HepG2 (cell line): ENCODE data around the gene VIM. TPM values are rescaled to one million over a fixed set of nuclear protein-coding genes. Genes with fewer than 3 reads are reported as not detected.

Source experiments
- ATAC-seq: fragments of 200-7000 bp; cut with Tn5 transposase; 3 replicates; pipeline ENCODE4 v1.9.1; 2020; ENCODE audit warnings: mild to moderate bottlenecking, moderate library complexity
- BruUV-seq: library from RNA; stranded (reverse); fragments of 400-500 nt; replicated peaks from 2 replicates; lab custom pipeline; 2021; lab: Mats Ljungman, UMichigan
- CTCF ChIA-PET: fragments of 300-600 bp; formaldehyde crosslinking; extraction: SDS; loops from one replicate; lab custom pipeline; 2021; ENCODE audit warnings: low total read pairs, inconsistent platforms, low intra/inter-chr PET ratio; lab: Yijun Ruan, JAX
- POLR2A ChIA-PET: fragments of 350-600 bp; sonication (Branson Sonifier 250); formaldehyde crosslinking; loops from one replicate; lab custom pipeline; 2020; ENCODE audit warnings: antibody characterized with exemption, inconsistent platforms; lab: Yijun Ruan, JAX
- DNase-seq: peaks from one replicate; pipeline ENCODE4 v3.0.0-alpha.2; 2015; ENCODE audit warnings: low spot score
- FAIRE-seq: peaks from 3 replicates; lab custom pipeline; 2011; peaks lifted over from hg19 to GRCh38; lab: Jason Lieb, UNC
- H2AFZ ChIP-seq: one replicate; pipeline ENCODE4 v1.6.1; 2011; ENCODE audit warnings: low read length, inconsistent platforms
- H3K27ac ChIP-seq: fragments of 300-600 bp; 3 replicates; pipeline ENCODE4 v1.8.0; 2011; ENCODE audit warnings: mixed run types, mild to moderate bottlenecking, mixed read lengths, low read length, inconsistent platforms; ENCODE audit not compliant: insufficient read depth; ENCODE audit errors: extremely low read length
- H3K27me3 ChIP-seq, 2 experiments: fragments of 200-600 bp in 1 of 2; 2 replicates in 1 of 2; 3 replicates in 1 of 2; pipeline versions ENCODE4 v1.6.0 to v1.8.0; 2011; ENCODE audit warnings: low read length in 2 of 2, mild to moderate bottlenecking in 2 of 2, moderate library complexity in 2 of 2, inconsistent platforms in 1 of 2; ENCODE audit not compliant: insufficient read depth in 2 of 2, control insufficient read depth in 1 of 2
- H3K36me3 ChIP-seq, 2 experiments: fragments of 200-600 bp in 1 of 2; replicated peaks in 1 of 2; 2 replicates in 1 of 2; 3 replicates in 1 of 2; pipeline versions ENCODE4 v1.5.1 to v1.8.0; 2011; ENCODE audit warnings: low read length in 2 of 2, inconsistent platforms in 1 of 2; ENCODE audit not compliant: insufficient read depth in 2 of 2, control insufficient read depth in 1 of 2
- H3K4me1 ChIP-seq: 2 replicates; pipeline ENCODE4 v1.5.1; 2012; ENCODE audit warnings: low read length, inconsistent platforms; ENCODE audit not compliant: insufficient read depth
- H3K4me2 ChIP-seq: 2 replicates; pipeline ENCODE4 v1.6.0; 2011; ENCODE audit warnings: low read depth, low read length, inconsistent platforms
- H3K4me3 ChIP-seq, 3 experiments: fragments of 200-600 bp in 1 of 3; sonication (generic), shearing (Covaris generic) in 1 of 3; replicated peaks in 1 of 3; 2 replicates each; pipeline ENCODE4 v1.5.1; 2011 to 2016; ENCODE audit warnings: low read length in 3 of 3, inconsistent platforms in 2 of 3, low read depth in 2 of 3, mild to moderate bottlenecking in 2 of 3, control low read depth in 1 of 3, mixed read lengths in 1 of 3; ENCODE audit not compliant: insufficient read depth in 1 of 3
- H3K79me2 ChIP-seq: one replicate; pipeline ENCODE4 v1.6.1; 2011; ENCODE audit warnings: low read length, inconsistent platforms; ENCODE audit not compliant: insufficient read depth
- H3K9ac ChIP-seq: 2 replicates; pipeline ENCODE4 v1.6.0; 2011; ENCODE audit warnings: mild to moderate bottlenecking, low read depth, low read length, inconsistent platforms; ENCODE audit not compliant: insufficient read depth
- H3K9me3 ChIP-seq: 2 replicates; pipeline ENCODE4 v1.5.1; 2012; ENCODE audit warnings: mild to moderate bottlenecking, low read length
- H4K20me1 ChIP-seq: 2 replicates; pipeline ENCODE4 v1.6.0; 2011; ENCODE audit warnings: inconsistent platforms, mild to moderate bottlenecking, low read length, moderate library complexity; ENCODE audit not compliant: insufficient read depth
- CEBPB ChIP-seq: IDR thresholded peaks from 2 replicates; pipeline ENCODE4 v1.6.1; 2011; ENCODE audit warnings: low read depth, low read length, improper control_type of control experiment, borderline replicate concordance
- NFIC ChIP-seq: IDR thresholded peaks from 2 replicates; pipeline ENCODE4 v1.6.1; 2012; ENCODE audit warnings: mild to moderate bottlenecking, low read length, inconsistent platforms
- SAP130 ChIP-seq: IDR thresholded peaks from 2 replicates; pipeline ENCODE4 v1.6.1; 2016; ENCODE audit warnings: low read depth
- ZFP36L1 ChIP-seq: sonication (generic); formaldehyde crosslinking; IDR thresholded peaks from 2 replicates; pipeline ENCODE4 v1.8.0; 2022; ENCODE audit warnings: mild to moderate bottlenecking, missing genetic modification reagents, moderate library complexity
- ZNF17 ChIP-seq: sonication (generic); formaldehyde crosslinking; IDR thresholded peaks from 2 replicates; pipeline ENCODE4 v1.5.0; 2020; ENCODE audit warnings: mild to moderate bottlenecking, missing genetic modification reagents
- ZNF431 ChIP-seq: sonication (generic); formaldehyde crosslinking; IDR thresholded peaks from 2 replicates; pipeline ENCODE4 v1.9.0; 2022; ENCODE audit warnings: missing genetic modification reagents, low read depth, mild to moderate bottlenecking, borderline replicate concordance
- ZNF549 ChIP-seq: sonication (generic); formaldehyde crosslinking; IDR thresholded peaks from 2 replicates; pipeline ENCODE4 v1.5.0; 2020; ENCODE audit warnings: missing genetic modification reagents
- ZNF562 ChIP-seq: sonication (generic); formaldehyde crosslinking; IDR thresholded peaks from 2 replicates; pipeline ENCODE4 v1.8.0; 2022; ENCODE audit warnings: missing genetic modification reagents, borderline replicate concordance
- ZNF576 ChIP-seq: sonication (generic); formaldehyde crosslinking; IDR thresholded peaks from 2 replicates; pipeline ENCODE4 v1.4.0; 2020; ENCODE audit warnings: mild to moderate bottlenecking, missing genetic modification reagents
- ZNF790 ChIP-seq: sonication (generic); formaldehyde crosslinking; IDR thresholded peaks from 2 replicates; pipeline ENCODE4 v1.8.0; 2022; ENCODE audit warnings: missing genetic modification reagents, mild to moderate bottlenecking, borderline replicate concordance
- WGBS: methylation state at CpG from one replicate; pipeline ENCODE4 v1.1.6; 2017; ENCODE audit warnings: low lambda C conversion rate; 5-methylcytosine and 5-hydroxymethylcytosine counted together
- in situ Hi-C: cut with HindIII; loops from 2 replicates; pipeline ENCODE4 v1.10.0; 2017; ENCODE audit warnings: low pct_unique_long_range_greater_than_20kb; ENCODE audit not compliant: extremely low pct_ligation_motif_present
- intact Hi-C: fragments of 100-400 bp; cut with micrococcal nuclease; formaldehyde crosslinking; loops from one replicate; pipeline ENCODE4 v1.10.0; 2022; ENCODE audit not compliant: unreplicated experiment
- polyA plus RNA-seq, 8 experiments: library from polyadenylated mRNA; depleted of rRNA in 3 of 8; stranded (reverse) in 7 of 8; unstranded in 1 of 8; fragments of >200 nt; fragmentation: Illumina TruSeq in 4 of 8; extraction: Trizol in 4 of 8; gene quantifications; 2 replicates each; pipeline versions ENCODE4 v1.2.1 to v1.2.3, GENCODE V29; 2011 to 2016; ENCODE audit warnings: low read depth in 4 of 8, missing spikeins in 1 of 8, mixed read lengths in 1 of 8; ENCODE audit not compliant: insufficient read depth in 1 of 8
- total RNA-seq, 5 experiments: library from RNA; depleted of rRNA; stranded (reverse); fragments of >200 nt; fragmentation: Illumina TruSeq; extraction: Trizol; gene quantifications; 2 replicates each; pipeline ENCODE4 v1.2.3, GENCODE V29; 2016; ENCODE audit warnings: low read depth in 1 of 5

The VIM gene
- total and polyA plus RNA-seq, 2 of the 13 experiments (the other 11 are each of a cell fraction or from before 2014, with no cell fraction given), result not detected

GRCh38 chr10:17238445-17239291, 10.6 kb downstream of the VIM start (continued):
- TF ChIP-seq NFIC (no peak), ZNF790 (no peak), SAP130 (no peak)

- in situ Hi-C loops (loop anchor here (25.0 kb wide), 1 partner anchor 1377 kb away; the partner anchor contains the start of gene MINDY3), intact Hi-C loops (no loop called here)
- Histone ChIP-seq H3K4me2 (no peak overlapping the region), H3K27me3 (no peaks in the 10 kb centered on the region), H2AFZ (no peak overlapping the region), H3K79me2 (no peaks in the 10 kb centered on the region), H3K36me3 (no peaks in the 10 kb centered on the region), H3K4me1 (no peaks in the 10 kb centered on the region), H3K27ac (no peak overlapping the region), H3K4me3 (no peak overlapping the region), H3K9ac (no peak overlapping the region), H4K20me1 (no peaks in the 10 kb centered on the region), H3K9me3 (no peaks in the 10 kb centered on the region)
- FAIRE-seq (no peak), ATAC-seq (no peak), DNase-seq (no peak)
- no peak for TF ChIP-seq ZNF17 (CRISPR knock-in tag)
- TF ChIP-seq ZFP36L1 (CRISPR knock-in tag), result no peak
- WGBS, result 47% methylated on average over 6 of the region's 6 CpGs
- ChIA-PET POLR2A (no interaction called here), CTCF (no interaction called here)
- BruUV-seq, result no TSS peak
These were observed 11.5 kb downstream of the VIM start for GRCh38 chr10:17239345-17240085.

GRCh38 chr10:17240096-17240495, 12.1 kb downstream of the VIM start:
- ATAC-seq (no peak), DNase-seq (no peak), FAIRE-seq (no peak)
- CTCF ChIA-PET, result no interaction called here
- in situ Hi-C loops (loop anchor here (25.0 kb wide), 1 partner anchor 1378 kb away; the partner anchor contains the start of gene MINDY3), intact Hi-C loops (no loop called here)
- 87% methylated on average over 2 of the region's 2 CpGs for WGBS
- Histone ChIP-seq H3K4me1 (no peaks in the 10 kb centered on the region), H3K4me2 (no peak overlapping the region), H3K27me3 (no peaks in the 10 kb centered on the region), H3K4me3 (no peak overlapping the region), H3K9me3 (no peaks in the 10 kb centered on the region), H3K9ac (no peak overlapping the region), H3K79me2 (no peaks in the 10 kb centered on the region), H3K27ac (no peak overlapping the region), H2AFZ (no peak overlapping the region), H3K36me3 (no peaks in the 10 kb centered on the region), H4K20me1 (no peaks in the 10 kb centered on the region)
- no peak for TF ChIP-seq ZNF562
- no peak for TF ChIP-seq ZNF431 (CRISPR knock-in tag)
- TF ChIP-seq CEBPB, result peak; percentile 81
- no peak for TF ChIP-seq ZNF576
- no peak for TF ChIP-seq ZNF549 (CRISPR knock-in tag)
- POLR2A ChIA-PET, result no interaction called here
- no TSS peak for BruUV-seq
